ENCODE results near the gene KDM3B.

KDM3B gene

DNA sequence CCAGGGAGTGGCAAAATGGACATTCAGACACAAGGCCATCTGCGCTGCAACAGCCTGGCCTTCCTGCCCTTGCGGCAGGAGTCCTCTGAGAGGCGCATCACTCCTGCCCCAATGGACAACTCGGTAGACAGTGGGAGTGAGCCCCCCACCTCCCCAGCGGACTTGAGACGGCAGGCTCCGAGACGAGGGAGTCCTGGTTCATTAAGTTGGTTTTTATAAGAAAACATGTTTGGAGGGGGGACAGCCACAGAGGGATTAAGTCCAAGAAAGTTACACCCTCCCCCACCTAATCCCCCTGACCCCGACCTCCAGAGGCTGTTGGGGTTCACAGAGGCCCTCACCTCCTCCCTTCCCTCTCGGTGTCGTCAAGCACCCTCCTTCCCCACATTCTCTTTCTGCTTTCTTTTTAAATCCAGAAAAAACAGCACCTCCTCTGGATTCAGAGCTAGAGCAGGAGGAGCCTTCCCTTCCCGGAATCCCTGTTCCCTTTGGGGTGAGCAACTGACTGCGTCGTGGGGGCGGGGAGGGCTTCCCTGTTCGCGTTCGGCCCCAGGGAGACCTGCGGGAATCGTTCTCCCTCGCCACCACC lies 111.0 kb downstream of the KDM3B start:
- H3K9me3 ChIP-seq (ENCODE audit: control insufficient read depth in 2 of 2, low read length in 2 of 2), result no peaks in the 10 kb centered on the region
- H3K9ac ChIP-seq (ENCODE audit: low read length in 2 of 2), result peak overlapping the region; percentile 92 to 99
- H3K4me3 ChIP-seq (ENCODE audit: low read length in 2 of 2), result peak overlapping the region; percentile 70 to 91
- peaks cover 0 to 14% of the 10 kb centered on the region in 2 donors for H3K36me3 ChIP-seq (ENCODE audit: control insufficient read depth in 2 of 2, insufficient read depth in 2 of 2, low read length in 2 of 2)
- peaks cover 45% of the 10 kb centered on the region for H3K4me1 ChIP-seq (ENCODE audit: control insufficient read depth, insufficient read depth, low read length)
- no peaks in the 10 kb centered on the region for H3K27me3 ChIP-seq (ENCODE audit: control insufficient read depth in 1 of 2, insufficient read depth in 2 of 2, low read length in 2 of 2)
- peak overlapping the region; percentile 99 for H3K27ac ChIP-seq (ENCODE audit: low read length)

DNA sequence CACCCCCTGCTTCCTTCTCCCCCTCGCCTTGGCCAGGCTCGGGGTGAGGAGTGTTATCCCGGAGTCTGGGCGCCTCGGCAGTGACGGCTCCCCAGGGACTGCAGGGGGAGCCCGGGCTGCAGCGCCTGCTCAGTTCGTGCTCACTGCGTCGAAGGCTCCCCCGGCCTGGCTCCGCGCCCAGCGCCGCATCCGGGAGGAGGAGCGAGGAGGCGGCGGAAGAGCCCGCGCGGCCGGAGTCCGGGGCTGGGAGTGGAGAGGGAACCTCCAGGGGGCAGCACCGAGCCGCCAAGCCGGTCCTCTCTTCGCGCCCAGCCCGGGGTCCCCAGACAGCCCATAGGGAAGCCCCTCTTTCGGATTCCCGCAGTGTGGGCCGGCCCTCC lies 111.5 kb downstream of the KDM3B start:
- H3K27ac ChIP-seq (ENCODE audit: low read length), result peak overlapping the region; percentile 99
- peaks cover 0 to 14% of the 10 kb centered on the region in 2 donors for H3K36me3 ChIP-seq (ENCODE audit: control insufficient read depth in 2 of 2, insufficient read depth in 2 of 2, low read length in 2 of 2)
- peaks cover 41% of the 10 kb centered on the region for H3K4me1 ChIP-seq (ENCODE audit: control insufficient read depth, insufficient read depth, low read length)

DNA sequence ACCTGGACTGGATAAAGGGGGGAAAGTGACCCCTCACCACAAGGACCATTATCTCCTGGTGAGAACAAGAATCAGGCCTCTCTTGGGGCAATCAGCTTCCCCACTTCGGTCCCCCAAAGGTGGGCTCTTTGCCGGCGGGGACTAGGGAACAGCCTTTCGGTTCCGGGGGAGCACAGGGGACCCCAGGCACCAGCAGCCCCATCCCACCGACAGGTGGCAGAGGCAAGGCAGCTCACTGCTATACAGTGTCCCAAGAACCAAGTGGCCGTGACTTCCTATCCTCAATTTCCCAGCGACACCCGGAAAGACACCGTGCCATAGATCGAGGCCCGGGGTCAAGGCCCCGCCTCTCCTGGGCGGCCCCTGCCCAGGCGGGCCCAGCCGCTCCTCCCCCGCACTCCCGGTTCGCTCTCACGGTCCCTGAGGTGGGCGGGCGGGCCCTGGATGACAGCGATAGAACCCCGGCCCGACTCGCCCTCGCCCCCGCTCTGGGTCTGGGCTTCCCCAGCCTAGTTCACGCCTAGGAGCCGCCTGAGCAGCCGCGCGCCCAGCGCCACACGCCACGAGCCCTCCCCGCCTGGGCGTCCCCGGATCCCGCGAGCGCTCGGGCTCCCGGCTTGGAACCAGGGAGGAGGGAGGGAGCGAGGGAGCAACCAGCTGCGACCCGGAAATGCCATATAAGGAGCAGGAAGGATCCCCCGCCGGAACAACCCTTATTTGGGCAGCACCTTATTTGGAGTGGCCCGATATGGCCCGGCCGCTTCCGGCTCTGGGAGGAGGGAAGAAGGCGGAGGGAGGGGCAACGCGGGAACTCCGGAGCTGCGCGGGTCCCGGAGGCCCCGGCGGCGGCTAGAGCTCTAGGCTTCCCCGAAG lies 112.1 kb downstream of the KDM3B start:
- H3K36me3 ChIP-seq (ENCODE audit: control insufficient read depth in 2 of 2, insufficient read depth in 2 of 2, low read length in 2 of 2), result peaks cover 0 to 14% of the 10 kb centered on the region in 2 donors
- H3K4me1 ChIP-seq (ENCODE audit: control insufficient read depth, insufficient read depth, low read length), result peaks cover 38% of the 10 kb centered on the region
- H3K4me3 ChIP-seq (ENCODE audit: low read length in 2 of 2), result peak overlapping the region; percentile 91 to 98
- H3K9me3 ChIP-seq (ENCODE audit: control insufficient read depth in 2 of 2, low read length in 2 of 2), result no peaks in the 10 kb centered on the region
- peak overlapping the region; percentile 99 for H3K27ac ChIP-seq (ENCODE audit: low read length)
- H3K9ac ChIP-seq (ENCODE audit: low read length in 2 of 2), result peak overlapping the region; percentile 98 to 99
- H3K27me3 ChIP-seq (ENCODE audit: control insufficient read depth in 1 of 2, insufficient read depth in 2 of 2, low read length in 2 of 2), result no peaks in the 10 kb centered on the region

More for the DNA sequence above, 111.5 kb downstream of the KDM3B start:
- Histone ChIP-seq H3K9me3 (ENCODE audit: control insufficient read depth in 2 of 2, low read length in 2 of 2) (no peaks in the 10 kb centered on the region), H3K9ac (ENCODE audit: low read length in 2 of 2) (peak overlapping the region; percentile 98 to 99), H3K27me3 (ENCODE audit: control insufficient read depth in 1 of 2, insufficient read depth in 2 of 2, low read length in 2 of 2) (no peaks in the 10 kb centered on the region), H3K4me3 (ENCODE audit: low read length in 2 of 2) (peak overlapping the region; percentile 91 to 98)

DNA sequence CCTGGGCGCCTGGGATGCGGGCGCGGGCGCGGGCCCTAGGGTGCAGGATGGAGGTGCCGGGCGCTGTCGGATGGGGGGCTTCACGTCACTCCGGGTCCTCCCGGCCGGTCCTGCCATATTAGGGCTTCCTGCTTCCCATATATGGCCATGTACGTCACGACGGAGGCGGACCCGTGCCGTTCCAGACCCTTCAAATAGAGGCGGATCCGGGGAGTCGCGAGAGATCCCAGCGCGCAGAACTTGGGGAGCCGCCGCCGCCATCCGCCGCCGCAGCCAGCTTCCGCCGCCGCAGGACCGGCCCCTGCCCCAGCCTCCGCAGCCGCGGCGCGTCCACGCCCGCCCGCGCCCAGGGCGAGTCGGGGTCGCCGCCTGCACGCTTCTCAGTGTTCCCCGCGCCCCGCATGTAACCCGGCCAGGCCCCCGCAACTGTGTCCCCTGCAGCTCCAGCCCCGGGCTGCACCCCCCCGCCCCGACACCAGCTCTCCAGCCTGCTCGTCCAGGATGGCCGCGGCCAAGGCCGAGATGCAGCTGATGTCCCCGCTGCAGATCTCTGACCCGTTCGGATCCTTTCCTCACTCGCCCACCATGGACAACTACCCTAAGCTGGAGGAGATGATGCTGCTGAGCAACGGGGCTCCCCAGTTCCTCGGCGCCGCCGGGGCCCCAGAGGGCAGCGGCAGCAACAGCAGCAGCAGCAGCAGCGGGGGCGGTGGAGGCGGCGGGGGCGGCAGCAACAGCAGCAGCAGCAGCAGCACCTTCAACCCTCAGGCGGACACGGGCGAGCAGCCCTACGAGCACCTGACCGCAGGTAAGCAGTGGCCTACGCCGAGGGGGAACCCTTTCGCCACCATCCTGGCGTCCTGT lies 113.0 kb downstream of the KDM3B start, which contains the start of gene EGR1:
Gene EGR1, plus strand, starts transcription at position 219 of the 864 bp plus-strand sequence. Its CDS starts 283 bp downstream, at position 502.
- Histone ChIP-seq H3K27me3 (ENCODE audit: control insufficient read depth in 1 of 2, insufficient read depth in 2 of 2, low read length in 2 of 2) (no peaks in the 10 kb centered on the region), H3K9ac (ENCODE audit: low read length in 2 of 2) (peak within 1 kb of the TSS; percentile 98 to 99), H3K36me3 (ENCODE audit: control insufficient read depth in 2 of 2, insufficient read depth in 2 of 2, low read length in 2 of 2) (peaks cover 0 to 14% of the 10 kb centered on the region in 2 donors), H3K27ac (ENCODE audit: low read length) (peak within 1 kb of the TSS; percentile 99), H3K4me1 (ENCODE audit: control insufficient read depth, insufficient read depth, low read length) (peaks cover 38% of the 10 kb centered on the region), H3K9me3 (ENCODE audit: control insufficient read depth in 2 of 2, low read length in 2 of 2) (no peaks in the 10 kb centered on the region), H3K4me3 (ENCODE audit: low read length in 2 of 2) (peak within 1 kb of the TSS; percentile 91 to 98)

DNA sequence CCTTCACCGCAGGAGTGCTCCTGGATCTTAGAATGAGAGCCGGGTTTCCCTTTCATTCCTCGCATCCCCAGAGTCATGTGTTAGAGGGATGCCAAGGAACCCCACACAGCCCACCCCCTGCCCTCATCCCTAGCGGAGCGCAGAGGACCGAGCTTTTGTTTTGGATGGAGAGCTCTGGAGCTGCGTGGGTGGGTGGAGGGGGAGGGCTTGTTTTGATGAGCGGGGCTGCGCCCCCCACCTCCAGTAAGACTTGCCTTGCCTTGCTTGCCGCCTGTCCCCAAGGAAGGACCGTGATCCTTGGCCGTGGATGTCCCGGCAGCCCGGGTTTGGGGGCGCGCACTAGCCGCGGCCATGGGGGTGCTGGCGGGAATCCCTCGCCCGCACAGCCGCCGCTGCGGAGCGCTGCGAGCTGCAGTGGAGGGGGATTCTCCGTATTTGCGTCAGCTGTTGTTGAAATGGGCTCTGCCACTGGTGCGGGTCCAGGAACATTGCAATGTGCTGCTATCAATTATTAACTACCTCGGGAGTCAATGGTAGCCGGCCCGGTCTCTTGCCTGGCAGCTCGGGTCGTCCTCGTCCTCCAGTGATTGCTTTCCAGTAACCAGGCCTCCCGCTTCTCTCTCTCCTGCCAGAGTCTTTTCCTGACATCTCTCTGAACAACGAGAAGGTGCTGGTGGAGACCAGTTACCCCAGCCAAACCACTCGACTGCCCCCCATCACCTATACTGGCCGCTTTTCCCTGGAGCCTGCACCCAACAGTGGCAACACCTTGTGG lies 113.8 kb downstream of the KDM3B start:
- H3K9ac ChIP-seq (ENCODE audit: low read length in 2 of 2), result peak overlapping the region; percentile 67 to 82
- H3K4me1 ChIP-seq (ENCODE audit: control insufficient read depth, insufficient read depth, low read length), result peaks cover 38% of the 10 kb centered on the region
- H3K27me3 ChIP-seq (ENCODE audit: control insufficient read depth in 1 of 2, insufficient read depth in 2 of 2, low read length in 2 of 2), result no peaks in the 10 kb centered on the region
- H3K4me3 ChIP-seq (ENCODE audit: low read length in 2 of 2), result peak overlapping the region; percentile 91 to 93
- no peak overlapping the region for H3K27ac ChIP-seq (ENCODE audit: low read length)
- no peaks in the 10 kb centered on the region for H3K9me3 ChIP-seq (ENCODE audit: control insufficient read depth in 2 of 2, low read length in 2 of 2)
- H3K36me3 ChIP-seq (ENCODE audit: control insufficient read depth in 2 of 2, insufficient read depth in 2 of 2, low read length in 2 of 2), result peaks cover 0 to 14% of the 10 kb centered on the region in 2 donors

DNA sequence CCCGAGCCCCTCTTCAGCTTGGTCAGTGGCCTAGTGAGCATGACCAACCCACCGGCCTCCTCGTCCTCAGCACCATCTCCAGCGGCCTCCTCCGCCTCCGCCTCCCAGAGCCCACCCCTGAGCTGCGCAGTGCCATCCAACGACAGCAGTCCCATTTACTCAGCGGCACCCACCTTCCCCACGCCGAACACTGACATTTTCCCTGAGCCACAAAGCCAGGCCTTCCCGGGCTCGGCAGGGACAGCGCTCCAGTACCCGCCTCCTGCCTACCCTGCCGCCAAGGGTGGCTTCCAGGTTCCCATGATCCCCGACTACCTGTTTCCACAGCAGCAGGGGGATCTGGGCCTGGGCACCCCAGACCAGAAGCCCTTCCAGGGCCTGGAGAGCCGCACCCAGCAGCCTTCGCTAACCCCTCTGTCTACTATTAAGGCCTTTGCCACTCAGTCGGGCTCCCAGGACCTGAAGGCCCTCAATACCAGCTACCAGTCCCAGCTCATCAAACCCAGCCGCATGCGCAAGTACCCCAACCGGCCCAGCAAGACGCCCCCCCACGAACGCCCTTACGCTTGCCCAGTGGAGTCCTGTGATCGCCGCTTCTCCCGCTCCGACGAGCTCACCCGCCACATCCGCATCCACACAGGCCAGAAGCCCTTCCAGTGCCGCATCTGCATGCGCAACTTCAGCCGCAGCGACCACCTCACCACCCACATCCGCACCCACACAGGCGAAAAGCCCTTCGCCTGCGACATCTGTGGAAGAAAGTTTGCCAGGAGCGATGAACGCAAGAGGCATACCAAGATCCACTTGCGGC lies 114.6 kb downstream of the KDM3B start:
- Histone ChIP-seq H3K9ac (ENCODE audit: low read length in 2 of 2) (peak overlapping the region; percentile 67 to 82), H3K27me3 (ENCODE audit: control insufficient read depth in 1 of 2, insufficient read depth in 2 of 2, low read length in 2 of 2) (no peaks in the 10 kb centered on the region), H3K27ac (ENCODE audit: low read length) (peak overlapping the region; percentile 24), H3K36me3 (ENCODE audit: control insufficient read depth in 2 of 2, insufficient read depth in 2 of 2, low read length in 2 of 2) (peaks cover 0 to 14% of the 10 kb centered on the region in 2 donors), H3K9me3 (ENCODE audit: control insufficient read depth in 2 of 2, low read length in 2 of 2) (no peaks in the 10 kb centered on the region), H3K4me1 (ENCODE audit: control insufficient read depth, insufficient read depth, low read length) (peaks cover 35% of the 10 kb centered on the region), H3K4me3 (ENCODE audit: low read length in 2 of 2) (peak overlapping the region; percentile 91 to 93)

DNA sequence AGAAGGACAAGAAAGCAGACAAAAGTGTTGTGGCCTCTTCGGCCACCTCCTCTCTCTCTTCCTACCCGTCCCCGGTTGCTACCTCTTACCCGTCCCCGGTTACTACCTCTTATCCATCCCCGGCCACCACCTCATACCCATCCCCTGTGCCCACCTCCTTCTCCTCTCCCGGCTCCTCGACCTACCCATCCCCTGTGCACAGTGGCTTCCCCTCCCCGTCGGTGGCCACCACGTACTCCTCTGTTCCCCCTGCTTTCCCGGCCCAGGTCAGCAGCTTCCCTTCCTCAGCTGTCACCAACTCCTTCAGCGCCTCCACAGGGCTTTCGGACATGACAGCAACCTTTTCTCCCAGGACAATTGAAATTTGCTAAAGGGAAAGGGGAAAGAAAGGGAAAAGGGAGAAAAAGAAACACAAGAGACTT lies 115.2 kb downstream of the KDM3B start:
- peak overlapping the region; percentile 25 to 55 for H3K9ac ChIP-seq (ENCODE audit: low read length in 2 of 2)
- H3K36me3 ChIP-seq (ENCODE audit: control insufficient read depth in 2 of 2, insufficient read depth in 2 of 2, low read length in 2 of 2), result peaks cover 0 to 14% of the 10 kb centered on the region in 2 donors
- no peaks in the 10 kb centered on the region for H3K27me3 ChIP-seq (ENCODE audit: control insufficient read depth in 1 of 2, insufficient read depth in 2 of 2, low read length in 2 of 2)
- H3K27ac ChIP-seq (ENCODE audit: low read length), result peak overlapping the region; percentile 24
- no peaks in the 10 kb centered on the region for H3K9me3 ChIP-seq (ENCODE audit: control insufficient read depth in 2 of 2, low read length in 2 of 2)
- peak overlapping the region; percentile 41 to 91 for H3K4me3 ChIP-seq (ENCODE audit: low read length in 2 of 2)
- H3K4me1 ChIP-seq (ENCODE audit: control insufficient read depth, insufficient read depth, low read length), result peaks cover 35% of the 10 kb centered on the region

DNA sequence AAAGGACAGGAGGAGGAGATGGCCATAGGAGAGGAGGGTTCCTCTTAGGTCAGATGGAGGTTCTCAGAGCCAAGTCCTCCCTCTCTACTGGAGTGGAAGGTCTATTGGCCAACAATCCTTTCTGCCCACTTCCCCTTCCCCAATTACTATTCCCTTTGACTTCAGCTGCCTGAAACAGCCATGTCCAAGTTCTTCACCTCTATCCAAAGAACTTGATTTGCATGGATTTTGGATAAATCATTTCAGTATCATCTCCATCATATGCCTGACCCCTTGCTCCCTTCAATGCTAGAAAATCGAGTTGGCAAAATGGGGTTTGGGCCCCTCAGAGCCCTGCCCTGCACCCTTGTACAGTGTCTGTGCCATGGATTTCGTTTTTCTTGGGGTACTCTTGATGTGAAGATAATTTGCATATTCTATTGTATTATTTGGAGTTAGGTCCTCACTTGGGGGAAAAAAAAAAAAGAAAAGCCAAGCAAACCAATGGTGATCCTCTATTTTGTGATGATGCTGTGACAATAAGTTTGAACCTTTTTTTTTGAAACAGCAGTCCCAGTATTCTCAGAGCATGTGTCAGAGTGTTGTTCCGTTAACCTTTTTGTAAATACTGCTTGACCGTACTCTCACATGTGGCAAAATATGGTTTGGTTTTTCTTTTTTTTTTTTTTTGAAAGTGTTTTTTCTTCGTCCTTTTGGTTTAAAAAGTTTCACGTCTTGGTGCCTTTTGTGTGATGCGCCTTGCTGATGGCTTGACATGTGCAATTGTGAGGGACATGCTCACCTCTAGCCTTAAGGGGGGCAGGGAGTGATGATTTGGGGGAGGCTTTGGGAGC lies 115.9 kb downstream of the KDM3B start:
- no peaks in the 10 kb centered on the region for H3K9me3 ChIP-seq (ENCODE audit: control insufficient read depth in 2 of 2, low read length in 2 of 2)
- no peaks in the 10 kb centered on the region for H3K27me3 ChIP-seq (ENCODE audit: control insufficient read depth in 1 of 2, insufficient read depth in 2 of 2, low read length in 2 of 2)
- peak overlapping the region; percentile 41 to 91 for H3K4me3 ChIP-seq (ENCODE audit: low read length in 2 of 2)
- peaks cover 0 to 14% of the 10 kb centered on the region in 2 donors for H3K36me3 ChIP-seq (ENCODE audit: control insufficient read depth in 2 of 2, insufficient read depth in 2 of 2, low read length in 2 of 2)
- H3K27ac ChIP-seq (ENCODE audit: low read length), result peak overlapping the region; percentile 24
- H3K9ac ChIP-seq (ENCODE audit: low read length in 2 of 2), result peak overlapping the region; percentile 25 to 55
- peaks cover 33% of the 10 kb centered on the region for H3K4me1 ChIP-seq (ENCODE audit: control insufficient read depth, insufficient read depth, low read length)
